DMS79 (cell line): ENCODE data around the gene NUBPL.

Experiments used
- DNase-seq: peaks from one replicate; lab custom pipeline; 2025; lab: John Stamatoyannopoulos, UW

NUBPL gene

GRCh38 chr14:31561155-31561846, at the start of gene NUBPL:
NUBPL (plus strand) TSS chr14:31561404; CDS start chr14:31561440, 36 bp downstream.
- DNase-seq: peak; percentile 96

GRCh38 chr14:31527087-31527486, 34.1 kb upstream of the NUBPL start:
- DNase-seq: no peak

DNA sequence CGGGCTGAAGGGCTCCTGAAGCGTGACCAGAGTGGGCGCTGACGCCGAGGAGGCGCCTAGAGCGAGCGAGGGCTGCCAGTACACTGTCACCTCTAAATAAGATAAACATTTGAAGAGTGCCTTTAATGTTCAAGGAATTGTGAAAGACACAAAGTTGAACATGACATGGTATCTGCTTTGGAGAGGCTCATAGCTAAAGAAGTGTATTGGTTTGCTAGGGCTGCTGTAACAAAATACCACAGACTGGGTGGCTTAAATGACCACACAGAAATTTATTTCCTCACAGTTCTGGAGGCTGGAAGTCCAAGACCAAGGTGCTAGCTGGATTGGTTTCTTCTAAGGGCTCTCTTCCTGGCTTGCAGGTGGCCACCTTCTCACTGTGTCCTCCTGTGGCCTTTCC, 33.7 kb upstream of the NUBPL start:
- no peak for DNase-seq

DNA sequence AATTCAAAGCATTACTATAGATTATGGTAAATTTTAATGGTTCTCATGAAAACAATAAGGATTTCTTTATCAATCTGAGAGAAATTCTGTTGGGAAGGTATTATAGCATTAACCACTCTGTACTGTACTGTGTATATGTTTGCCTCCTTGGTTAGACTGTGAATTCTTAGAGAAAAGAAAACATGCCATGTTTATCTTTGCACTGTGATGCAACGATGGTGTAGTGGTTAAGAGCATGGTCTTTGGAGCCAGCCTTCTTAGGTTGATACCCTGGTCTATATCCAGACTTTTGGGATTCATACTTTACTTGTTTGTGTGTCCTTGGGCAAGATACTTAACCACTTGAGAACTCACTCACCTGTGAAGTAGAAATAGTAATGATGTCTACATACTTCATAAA, 32.2 kb upstream of the NUBPL start:
- DNase-seq: no peak

GRCh38 chr14:31530136-31530535, 31.1 kb upstream of the NUBPL start:
- no peak for DNase-seq

DNA sequence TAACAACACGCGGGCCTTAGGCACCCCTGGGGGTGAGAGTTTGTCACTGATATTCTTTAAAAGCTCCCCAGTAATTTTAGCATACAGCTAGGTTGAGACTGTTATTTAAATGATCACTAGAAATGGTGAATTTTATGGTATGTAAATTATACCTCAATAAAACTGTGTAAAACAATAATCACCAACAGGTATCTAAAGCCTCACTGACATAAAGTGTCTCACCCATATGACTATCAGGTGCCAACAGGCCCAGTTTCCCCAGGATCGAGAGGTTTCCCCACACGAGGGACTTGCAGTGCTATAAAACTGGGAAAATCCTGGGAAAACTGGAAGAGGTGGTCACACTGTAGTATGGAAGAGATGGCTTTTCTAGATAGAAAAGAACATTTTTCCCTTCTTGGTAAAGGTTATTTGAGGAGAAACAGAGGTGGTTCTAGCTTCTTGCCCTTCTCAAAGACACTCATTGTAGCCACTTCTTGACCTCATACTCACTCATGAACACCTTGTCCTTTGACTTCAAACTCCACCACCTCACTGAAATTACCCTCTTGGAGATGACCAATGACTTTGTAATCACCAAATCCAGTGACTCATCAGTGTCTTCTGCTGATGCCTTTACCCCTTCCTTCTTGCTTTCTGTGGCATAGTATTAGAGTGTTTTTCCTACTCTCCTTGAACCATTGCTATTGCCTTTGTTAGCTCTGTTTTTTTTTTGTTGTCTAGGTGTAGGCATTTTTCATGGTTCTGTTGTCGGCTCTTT, 24.8 kb upstream of the NUBPL start:
- no peak for DNase-seq

- DNase-seq: no peak
These were observed 19.5 kb upstream of the NUBPL start for GRCh38 chr14:31541702-31542101.

DNA sequence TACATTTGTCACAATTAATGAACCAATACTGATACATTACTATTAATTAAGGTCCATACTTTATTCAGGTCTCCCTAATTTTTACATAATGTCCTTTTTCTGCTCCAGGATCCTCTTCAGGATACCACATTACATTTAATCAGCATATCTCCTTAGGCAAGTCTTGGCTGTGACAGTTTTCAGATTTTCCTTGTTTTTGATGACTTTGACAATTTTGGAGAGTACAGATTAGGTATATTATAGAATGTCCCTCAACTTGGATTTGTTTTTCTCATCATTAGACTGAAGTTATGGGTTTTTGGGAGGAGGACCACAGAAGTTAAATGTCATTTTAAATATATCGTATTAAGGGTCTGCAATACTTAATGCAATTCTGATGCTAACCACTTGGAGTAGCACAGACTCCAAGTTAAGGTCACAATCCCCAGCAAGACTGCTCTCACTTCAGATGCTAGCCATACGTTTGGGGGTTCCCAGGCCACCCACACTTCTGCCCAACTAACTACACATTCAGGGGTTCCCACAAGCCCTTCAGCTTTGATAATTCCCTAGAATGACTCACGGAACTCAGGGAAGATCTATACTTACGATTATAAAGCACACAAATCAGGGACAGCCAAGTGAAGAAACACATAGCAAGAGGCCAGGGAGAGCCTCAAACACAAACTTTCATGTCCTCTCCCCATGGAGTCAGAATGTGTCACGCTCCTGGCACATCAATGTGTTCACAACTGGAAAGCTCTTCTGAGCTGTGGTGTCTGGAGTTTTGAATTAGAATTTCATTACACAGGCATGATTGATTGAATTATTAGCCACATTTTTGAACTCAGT, 17.0 kb upstream of the NUBPL start:
- no peak for DNase-seq

GRCh38 chr14:31544816-31545215, 16.4 kb upstream of the NUBPL start:
- no peak for DNase-seq

GRCh38 chr14:31545328-31545727, 15.9 kb upstream of the NUBPL start:
- no peak for DNase-seq

DNA sequence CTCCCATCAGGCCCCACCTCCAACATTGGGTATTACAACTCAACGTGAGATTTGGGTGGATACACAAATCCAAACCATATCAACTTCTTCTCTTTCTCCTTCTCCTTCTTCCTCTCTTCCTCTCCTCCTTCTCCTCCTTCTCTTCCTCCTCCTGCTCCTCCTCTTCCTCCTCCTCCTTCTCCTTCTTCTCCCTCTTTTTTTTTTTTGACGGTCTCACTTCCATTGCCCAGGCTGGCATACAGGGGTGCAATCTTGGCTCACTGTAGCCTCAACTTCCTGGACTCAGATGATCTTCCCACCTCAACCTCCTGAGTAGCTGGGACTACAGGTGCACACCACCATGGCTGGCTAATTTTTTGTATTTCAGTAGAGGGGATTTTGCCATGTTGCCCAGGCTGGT, 11.4 kb upstream of the NUBPL start:
- no peak for DNase-seq

DNA sequence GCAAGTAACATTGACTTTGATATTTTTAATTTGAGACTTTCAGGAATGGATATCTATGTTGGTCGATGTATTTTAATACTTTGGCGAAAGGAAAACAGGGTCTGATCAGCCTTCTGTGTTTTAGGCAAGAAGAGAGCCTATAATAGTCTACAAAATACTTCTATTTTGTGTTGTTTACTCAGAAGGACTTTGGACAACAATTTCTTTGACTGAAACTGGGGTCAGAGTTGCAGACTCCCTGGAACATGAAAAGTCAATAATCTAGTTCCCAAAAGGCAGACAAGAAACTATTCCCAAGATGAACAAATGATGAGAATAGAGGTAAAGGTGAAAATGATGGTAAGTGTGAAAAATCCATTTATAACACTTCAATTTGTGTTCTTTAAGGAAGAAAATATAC, 10.6 kb upstream of the NUBPL start:
- DNase-seq: no peak

GRCh38 chr14:31556191-31556590, 5.0 kb upstream of the NUBPL start:
- DNase-seq: no peak

DNA sequence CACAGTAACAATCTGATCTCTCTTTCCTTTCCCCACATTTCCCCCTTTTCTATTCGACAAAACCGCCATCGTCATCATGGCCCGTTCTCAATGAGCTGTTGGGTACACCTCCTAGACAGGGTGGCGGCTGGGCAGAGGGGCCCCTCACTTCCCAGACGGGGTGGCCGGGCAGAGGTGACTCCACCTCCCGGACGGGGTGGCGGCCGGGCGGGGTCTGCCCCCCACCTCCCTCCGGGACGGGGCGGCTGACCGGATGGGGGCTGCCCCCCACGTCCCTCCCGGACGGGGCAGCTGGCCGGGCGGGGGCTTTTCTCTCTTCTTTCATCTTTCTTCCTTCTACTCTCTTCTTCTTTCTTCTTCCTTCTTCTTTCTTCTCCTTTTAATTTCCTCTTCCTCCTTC, 1.3 kb upstream of the NUBPL start:
- DNase-seq: no peak

DNA sequence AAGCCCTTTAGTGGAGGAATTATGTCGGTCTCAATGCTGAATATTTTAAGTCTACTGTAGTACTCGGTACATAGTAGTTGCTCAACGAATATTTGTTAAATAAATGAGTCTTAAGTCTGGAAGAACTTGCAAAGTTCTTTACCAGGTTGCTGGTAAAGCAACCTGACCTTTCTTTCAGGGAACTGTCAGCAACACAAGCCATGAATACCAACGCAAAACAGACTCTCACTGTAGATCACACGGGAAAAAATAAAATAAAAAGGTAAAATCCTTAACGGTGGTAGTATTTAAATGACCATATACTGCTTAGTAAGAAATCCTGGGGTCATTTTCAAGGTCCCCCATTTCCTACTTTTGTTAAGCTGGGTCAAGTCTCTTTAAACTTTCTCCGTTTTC, 447 bp upstream of the NUBPL start:
- DNase-seq: no peak

GRCh38 chr14:31564194-31564593, 3.0 kb downstream of the NUBPL start:
- no peak for DNase-seq

DNA sequence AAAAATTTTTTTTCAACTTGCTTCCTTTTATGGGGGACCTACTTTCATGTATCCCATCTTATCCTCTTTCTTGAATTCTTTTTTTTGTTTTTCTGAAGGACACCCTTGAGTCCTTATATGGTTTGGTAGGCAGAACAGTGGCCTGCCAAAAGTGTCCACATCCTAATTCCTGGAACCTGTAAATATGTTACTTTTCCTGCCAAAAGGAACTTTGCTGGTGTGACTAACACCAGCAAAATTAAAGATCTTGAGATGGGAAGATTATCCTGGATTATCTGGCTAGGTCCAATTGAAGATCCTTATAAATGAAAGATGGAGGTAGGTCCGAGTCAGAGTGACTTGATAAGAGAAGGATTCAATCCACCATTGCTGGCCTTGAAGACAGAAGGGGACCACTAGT, 5.3 kb downstream of the NUBPL start:
- no peak for DNase-seq

DNA sequence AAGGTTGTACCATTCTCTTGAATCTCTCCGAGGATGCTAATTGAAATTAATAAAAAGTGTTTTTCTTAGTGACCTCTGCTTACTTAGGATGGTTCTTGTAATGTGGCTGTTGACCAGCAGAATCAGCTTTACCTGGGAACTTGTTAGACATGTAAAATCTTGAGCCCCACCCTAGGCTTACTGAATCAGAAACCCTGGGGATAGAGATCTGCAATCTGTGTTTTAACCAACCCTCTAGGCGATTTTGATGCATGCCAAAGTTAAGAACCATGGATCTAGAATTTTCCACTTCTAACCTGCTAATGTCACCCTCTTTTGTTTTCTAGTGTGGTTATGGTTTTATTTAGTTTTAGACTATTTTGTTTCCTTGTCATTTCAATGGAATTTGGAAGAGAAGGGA, 6.5 kb downstream of the NUBPL start:
- no peak for DNase-seq

- no peak for DNase-seq
These were observed 7.0 kb downstream of the NUBPL start for GRCh38 chr14:31568161-31568560.

DNA sequence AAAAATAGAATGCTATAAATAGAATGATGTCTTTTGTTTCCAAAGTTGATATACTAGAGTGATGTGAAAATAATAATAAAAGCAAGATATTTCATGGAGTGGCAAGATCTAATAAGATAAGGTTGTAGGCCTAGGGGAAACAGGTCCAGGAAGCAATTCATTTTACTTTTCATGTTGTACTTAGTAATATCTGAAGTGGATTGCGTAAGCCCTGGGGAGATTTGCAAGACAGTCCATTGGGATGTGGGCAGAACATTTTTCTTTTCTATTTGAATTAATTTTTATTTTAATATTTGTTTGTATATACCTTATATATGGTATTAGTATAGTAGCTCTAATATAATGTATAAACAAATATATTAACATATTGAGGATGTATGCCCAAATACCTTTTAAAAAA, 7.5 kb downstream of the NUBPL start:
- DNase-seq: no peak

DNA sequence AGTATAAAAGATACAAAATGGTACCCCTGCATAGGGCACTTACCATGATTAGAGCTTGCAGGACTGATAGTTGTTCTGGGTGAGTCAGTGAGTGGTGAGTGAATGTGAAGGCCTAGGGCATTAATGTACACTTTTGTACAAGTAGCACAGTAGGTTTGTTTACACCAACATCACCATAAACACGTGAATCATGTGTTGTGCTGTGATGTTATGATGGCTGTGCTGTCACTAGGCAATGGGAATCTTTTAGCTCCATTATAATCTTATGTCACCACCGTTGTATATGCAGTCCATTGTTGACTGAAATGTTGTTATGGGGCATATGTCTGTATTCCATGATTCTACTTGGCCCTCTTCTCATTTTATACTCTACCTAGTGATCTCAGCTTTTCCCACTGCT, 11.8 kb downstream of the NUBPL start:
- no peak for DNase-seq

GRCh38 chr14:31576949-31577348, 15.7 kb downstream of the NUBPL start:
- no peak for DNase-seq

DNA sequence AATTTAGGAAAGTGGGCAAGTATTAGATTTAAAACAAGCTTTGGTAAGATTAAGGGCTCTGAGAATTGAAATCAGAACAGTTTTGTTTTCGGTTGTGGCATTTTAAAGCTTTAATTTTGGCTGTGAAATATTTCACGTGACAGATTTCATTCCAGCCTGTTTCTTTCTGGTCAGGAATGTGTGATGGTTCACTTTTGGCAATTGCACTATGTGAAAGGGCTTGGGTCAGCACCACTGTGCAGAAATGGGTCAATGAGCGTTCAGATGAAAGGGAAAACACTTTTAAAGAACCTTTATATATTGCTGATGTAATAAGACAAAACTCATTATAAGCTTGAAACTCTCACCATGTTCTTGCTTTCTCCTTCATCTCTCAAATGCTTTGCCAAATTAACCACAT, 17.1 kb downstream of the NUBPL start:
- DNase-seq: no peak
